ENCODE measurements around the gene CCND1.

- no peak for TF ChIP-seq YY1 (IDR thresholded peaks at IDR 0.05; ENCODE audit: insufficient read depth, insufficient read length)
- TF ChIP-seq ZNF274 (IDR thresholded peaks at IDR 0.05; ENCODE audit: low read depth, low read length): no peak
Observed at GRCh38 chr11:69603111-69603836, 37.7 kb upstream of the CCND1 start.
